Measurements from ENCODE around the gene PCBP3.
"Not testable (repeated sequence)": the region's sequence is repeated elsewhere in the genome, so short reads cannot be mapped to it uniquely, and the experiment has no call there.

The PCBP3 gene

DNA sequence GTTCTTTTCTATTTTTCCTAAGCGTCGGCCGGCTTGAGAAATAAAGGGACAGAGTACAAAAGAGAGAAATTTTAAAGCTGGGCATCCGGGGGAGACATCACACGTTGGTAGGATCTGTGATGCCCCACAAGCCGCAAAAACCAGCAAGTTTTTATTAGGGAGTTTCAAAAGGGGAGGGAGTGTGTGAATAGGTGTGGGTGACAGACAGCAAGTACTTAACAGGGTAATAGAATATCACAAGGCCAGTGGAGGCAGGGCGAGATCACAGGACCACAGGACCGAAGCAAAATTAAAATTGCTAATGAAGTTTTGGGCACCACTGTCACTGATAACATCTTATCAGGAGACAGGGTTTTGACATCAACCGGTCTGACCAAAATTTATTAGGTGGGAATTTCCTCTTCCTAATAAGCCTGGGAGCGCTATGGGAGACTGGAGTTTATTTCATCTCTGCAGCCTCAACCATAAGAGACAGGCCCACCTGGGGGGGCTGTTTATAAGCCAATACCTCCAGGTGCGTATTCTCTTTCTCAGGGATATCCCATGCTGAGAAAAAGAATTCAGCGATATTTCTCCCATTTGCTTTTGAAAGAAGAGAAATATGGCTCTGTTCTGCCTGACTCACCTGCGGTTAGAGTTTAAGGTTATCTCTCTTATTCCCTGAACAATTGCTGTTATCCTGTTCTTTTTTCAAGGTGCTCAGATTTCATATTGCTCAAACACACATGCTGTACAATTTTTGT is 332.3 kb downstream of the PCBP3 start:
- DNase-seq, result not testable (repeated sequence)

DNA sequence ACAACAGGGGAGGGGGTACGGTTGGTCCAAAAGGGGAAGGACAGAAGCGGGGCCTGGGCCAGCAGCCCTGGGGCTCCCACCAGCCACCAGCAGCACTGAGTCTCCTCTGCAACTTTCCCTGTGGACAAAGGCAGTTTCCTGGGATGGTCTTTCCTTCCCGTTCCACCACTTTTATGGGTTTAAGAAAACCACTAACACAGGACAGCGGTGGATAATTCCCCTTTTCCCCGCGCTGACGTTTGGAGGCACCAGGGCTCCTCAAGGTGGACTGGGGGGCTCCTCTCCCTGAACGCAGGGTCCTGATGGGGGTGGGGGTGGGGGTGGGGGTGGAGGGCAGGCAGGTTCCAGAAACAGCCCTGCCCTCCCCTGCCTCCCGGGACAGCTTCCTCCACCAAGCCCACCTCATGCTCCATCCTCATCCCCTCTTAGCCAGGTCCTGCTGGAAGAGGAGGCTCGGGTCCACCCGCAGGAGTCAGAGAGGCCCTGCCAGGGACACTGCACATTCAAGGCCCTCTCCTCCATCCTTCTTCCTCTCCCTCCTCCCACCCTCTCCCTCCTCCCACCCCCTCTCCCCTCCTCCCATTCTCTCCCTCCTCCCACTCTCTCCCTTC is 333.3 kb downstream of the PCBP3 start:
- DNase-seq, result no peak

- no peak for DNase-seq
Measured at GRCh38 chr21:45977396-45977795, 333.9 kb downstream of the PCBP3 start.

DNA sequence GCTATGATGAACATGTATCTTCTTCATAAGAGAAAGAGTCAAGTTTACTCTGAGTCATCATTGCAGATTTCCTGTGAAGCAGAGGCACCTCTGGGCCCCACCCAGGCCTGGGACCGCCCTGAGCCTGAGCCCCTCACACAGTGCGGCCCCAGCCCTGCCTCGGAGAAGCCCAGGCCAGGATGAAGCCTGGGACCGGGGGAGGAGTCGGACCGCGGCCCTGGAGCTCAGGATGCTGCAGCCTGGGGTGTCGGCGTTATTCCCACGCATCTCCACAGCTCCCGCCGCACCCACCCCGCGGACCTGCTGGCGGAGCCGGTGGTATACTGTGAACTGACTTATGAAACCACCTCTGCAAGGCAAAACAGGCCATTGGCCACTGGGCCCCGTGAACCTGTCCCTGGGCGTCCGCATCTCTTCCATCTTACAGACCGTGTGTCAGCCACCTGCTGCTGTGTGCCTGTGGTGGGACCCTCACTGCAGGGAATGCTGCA is 335.7 kb downstream of the PCBP3 start:
- DNase-seq, result no peak

- DNase-seq, result no peak
Measured at GRCh38 chr21:45979651-45980050, 336.1 kb downstream of the PCBP3 start.

- DNase-seq, result no peak
Measured at GRCh38 chr21:45980271-45980670, 336.7 kb downstream of the PCBP3 start.

- no peak for DNase-seq
Measured at GRCh38 chr21:45980697-45981096, 337.2 kb downstream of the PCBP3 start.

DNA sequence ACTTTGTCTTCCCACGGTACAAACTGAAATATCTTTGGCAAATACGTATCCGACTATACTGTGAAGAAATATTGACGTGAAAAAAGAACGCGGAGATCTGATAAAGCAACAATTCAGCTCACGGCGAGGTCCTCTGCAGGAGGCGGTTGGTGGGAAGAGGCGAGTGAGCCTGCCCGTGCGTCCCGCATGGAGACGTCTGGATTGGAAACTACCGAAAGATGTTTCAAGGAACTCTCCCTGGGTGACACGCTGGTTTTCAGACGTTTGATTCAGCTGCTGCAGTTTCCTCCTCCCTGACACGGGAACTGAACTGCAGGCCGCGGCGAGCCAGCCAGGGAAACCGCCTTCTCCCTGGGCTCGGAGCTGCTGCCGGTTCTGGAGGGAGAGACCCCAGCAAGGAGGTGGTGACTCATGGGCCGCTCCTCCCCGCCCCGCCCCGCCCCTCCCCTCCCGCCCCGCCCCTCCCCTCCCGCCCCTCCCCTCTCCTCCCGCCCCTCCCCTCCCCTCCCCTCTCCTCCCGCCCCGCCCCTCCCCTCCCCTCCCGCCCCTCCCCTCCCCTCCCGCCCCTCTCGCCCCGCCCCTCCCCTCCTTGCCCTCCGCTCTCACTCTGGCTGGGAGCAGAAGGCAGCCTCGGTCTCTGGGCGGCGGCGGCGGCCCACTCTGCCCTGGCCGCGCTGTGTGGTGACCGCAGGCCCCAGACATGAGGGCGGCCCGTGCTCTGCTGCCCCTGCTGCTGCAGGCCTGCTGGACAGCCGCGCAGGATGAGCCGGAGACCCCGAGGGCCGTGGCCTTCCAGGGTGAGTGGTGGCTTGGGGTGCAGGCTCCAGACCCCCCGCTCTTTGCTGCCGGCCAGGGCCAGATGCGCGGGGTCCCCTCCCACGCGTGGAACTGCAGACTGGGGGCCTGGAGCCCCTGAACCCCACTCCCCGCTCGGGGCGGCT is 337.9 kb downstream of the PCBP3 start, which contains the start of gene COL6A1:
TSS of gene COL6A1 (plus strand) at position 620 of the 941 bp plus-strand sequence. CDS start at position 701, 81 bp downstream.
- no peak for DNase-seq

GRCh38 chr21:45982092-45982757 is 338.7 kb downstream of the PCBP3 start:
- no peak for DNase-seq

GRCh38 chr21:45982758-45983648 is 339.5 kb downstream of the PCBP3 start:
- DNase-seq, result no peak

DNA sequence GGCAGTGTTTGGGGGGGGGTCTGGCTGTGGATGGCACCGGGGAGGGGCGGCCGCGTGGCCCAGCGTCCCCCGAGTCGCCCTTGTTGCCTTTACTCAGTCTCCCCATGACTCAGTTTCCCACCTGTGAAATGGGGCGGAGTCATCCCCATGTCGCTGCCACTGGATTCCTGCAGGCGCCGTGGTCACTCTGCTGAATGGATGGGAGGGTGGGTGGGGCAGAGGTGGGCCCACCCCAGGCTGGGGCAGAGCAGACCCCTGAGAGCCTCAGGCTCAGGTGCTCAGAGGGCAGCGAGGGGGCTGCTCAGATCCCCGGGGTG is 340.1 kb downstream of the PCBP3 start:
- no peak for DNase-seq

- DNase-seq, result peak; percentile 30
Measured at GRCh38 chr21:45983981-45984551, 340.5 kb downstream of the PCBP3 start.

- DNase-seq, result no peak
Measured at GRCh38 chr21:45984584-45985095, 341.1 kb downstream of the PCBP3 start.

- no peak for DNase-seq
Measured at GRCh38 chr21:45985471-45986315, 342.2 kb downstream of the PCBP3 start.

- DNase-seq, result no peak
Measured at GRCh38 chr21:45986316-45987051, 343.0 kb downstream of the PCBP3 start.

GRCh38 chr21:45987121-45987711 is 343.7 kb downstream of the PCBP3 start:
- no peak for DNase-seq

DNA sequence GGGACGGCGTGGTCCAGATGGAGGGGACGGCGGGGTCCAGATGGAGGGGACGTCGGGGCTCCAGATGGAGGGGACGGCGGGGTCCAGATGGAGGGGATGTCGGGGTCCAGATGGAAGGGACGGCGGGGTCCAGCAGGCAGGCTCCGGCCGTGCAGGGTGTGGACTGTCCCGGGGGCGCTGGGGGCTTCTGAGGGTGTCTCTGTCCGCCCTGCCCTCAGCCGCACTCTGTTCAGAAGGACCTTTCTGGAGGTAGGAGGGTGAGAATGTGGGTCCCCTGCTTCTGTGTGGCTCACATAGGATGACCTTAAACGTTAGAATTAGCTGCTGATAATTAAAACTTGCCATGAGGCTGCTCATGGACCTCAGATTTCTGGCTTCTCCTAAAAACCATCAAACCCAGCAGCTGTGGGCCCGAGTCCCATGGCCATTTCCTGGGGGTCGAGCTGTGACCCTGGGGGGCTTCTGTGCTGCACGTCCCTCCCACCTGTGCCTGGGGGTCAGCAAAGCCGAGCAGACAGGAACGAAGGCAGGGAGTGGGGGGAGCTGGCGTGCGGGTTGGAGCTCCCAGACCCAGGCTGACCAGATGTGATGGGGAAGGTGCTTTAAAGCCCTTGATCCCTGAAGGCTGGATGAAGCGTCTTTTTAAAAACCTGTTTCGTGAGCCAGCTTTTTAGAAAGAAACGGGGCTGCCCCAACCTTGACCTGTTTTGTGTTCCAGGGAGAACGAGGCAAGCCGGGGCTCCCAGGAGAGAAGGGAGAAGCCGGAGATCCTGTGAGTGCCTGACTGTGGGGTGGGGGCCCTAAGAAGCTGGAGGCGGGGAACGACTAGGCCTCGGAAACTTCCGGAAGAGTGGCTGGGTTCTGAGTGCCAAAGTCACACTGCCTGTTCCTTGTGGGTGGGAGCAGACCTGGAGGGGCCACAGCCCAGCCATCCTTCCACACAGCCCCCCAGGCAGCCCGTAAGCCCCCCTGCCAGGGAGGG is 345.1 kb downstream of the PCBP3 start:
- DNase-seq, result no peak

Data from DMS153 (cell line).